HCT116 (cell line): ENCODE data around the gene TMCO6. TPM values are rescaled to one million over a fixed set of nuclear protein-coding genes. Genes with fewer than 3 reads are reported as not detected.

ENCODE experiments used
- ATAC-seq: fragments of 200-7000 bp; cut with Tn5 transposase; 2 replicates; pipeline ENCODE4 v1.9.1; 2020; ENCODE audit warnings: mild to moderate bottlenecking, moderate library complexity
- BruUV-seq: library from RNA; stranded (reverse); fragments of 400-500 nt; replicated peaks from 2 replicates; lab custom pipeline; 2021; lab: Mats Ljungman, UMichigan
- CTCF ChIA-PET: fragments of 300-600 bp; sonication (Branson Sonifier 250); formaldehyde crosslinking; loops from one replicate; lab custom pipeline; 2021; ENCODE audit warnings: antibody characterized with exemption; lab: Charles Lee
- POLR2A ChIA-PET: fragments of 300-600, 350-600 bp; sonication (Branson Sonifier 250); formaldehyde crosslinking; loops from one replicate; lab custom pipeline; 2021; ENCODE audit warnings: antibody characterized with exemption; lab: Charles Lee
- RAD21 ChIA-PET, 2 experiments: fragments of 300-600 bp; sonication (Branson Sonifier 250); formaldehyde crosslinking; loops; one replicate each; lab custom pipeline; 2023; ENCODE audit warnings: low total read pairs in 2 of 2; ENCODE audit not compliant: uncharacterized antibody in 2 of 2, unreplicated experiment in 2 of 2, low non-redundant PET in 1 of 2; lab: Charles Lee
- DNase-seq: peaks from one replicate; pipeline ENCODE4 v3.0.0-alpha.2; 2010; ENCODE audit warnings: low read depth, low spot score
- H2AFZ ChIP-seq: fragments of 200-600 bp; shearing (Covaris generic), sonication (generic); 2 replicates; pipeline ENCODE4 v1.6.1; 2017; ENCODE audit warnings: low read depth, mixed run types, mixed read lengths, antibody characterized with exemption, low read length; ENCODE audit not compliant: poor library complexity, severe bottlenecking
- H3K27ac ChIP-seq: 2 replicates; pipeline ENCODE4 v1.5.1; 2012; ENCODE audit warnings: low read depth, low read length
- H3K27me3 ChIP-seq: fragments of 200-600 bp; sonication (generic); 2 replicates; pipeline ENCODE4 v1.6.1; 2016; ENCODE audit warnings: mixed run types, low read length, mixed read lengths; ENCODE audit not compliant: insufficient read depth
- H3K36me3 ChIP-seq, 2 experiments: fragments of 200-500 bp in 1 of 2; fragments of 200-600 bp in 1 of 2; sonication (Bioruptor generic) in 1 of 2; sonication (generic) in 1 of 2; 2 replicates each; pipeline versions ENCODE4 v1.5.1 to v1.6.1; 2014 to 2016; ENCODE audit warnings: low read length in 2 of 2, inconsistent platforms in 1 of 2, mixed read lengths in 1 of 2, mixed run types in 1 of 2; ENCODE audit not compliant: insufficient read depth in 2 of 2, control insufficient read depth in 1 of 2
- H3K4me1 ChIP-seq, 2 experiments: fragments of 200-600 bp in 1 of 2; sonication (generic) in 1 of 2; 2 replicates each; pipeline versions ENCODE4 v1.5.1 to v1.6.1; 2012 to 2017; ENCODE audit warnings: low read length in 2 of 2, inconsistent platforms in 1 of 2, mild to moderate bottlenecking in 1 of 2, mixed read lengths in 1 of 2, mixed run types in 1 of 2, moderate library complexity in 1 of 2; ENCODE audit not compliant: insufficient read depth in 2 of 2, control insufficient read depth in 1 of 2
- H3K4me2 ChIP-seq: fragments of 200-600 bp; sonication (generic); 2 replicates; pipeline ENCODE4 v1.6.1; 2017; ENCODE audit warnings: mixed run types, low read length, mixed read lengths
- H3K4me3 ChIP-seq, 2 experiments: fragments of 200-600 bp in 1 of 2; sonication (generic) in 1 of 2; replicated peaks in 1 of 2; 2 replicates each; pipeline ENCODE4 v1.5.1; 2011 to 2016; ENCODE audit warnings: low read length in 2 of 2, control low read depth in 1 of 2, low read depth in 1 of 2, mild to moderate bottlenecking in 1 of 2, mixed read lengths in 1 of 2, mixed run types in 1 of 2
- H3K79me2 ChIP-seq: fragments of 200-600 bp; sonication (generic); 2 replicates; pipeline ENCODE4 v1.6.1; 2017; ENCODE audit warnings: mild to moderate bottlenecking, mixed run types, low read length, moderate library complexity, mixed read lengths; ENCODE audit not compliant: insufficient read depth
- H3K9ac ChIP-seq: fragments of 200-600 bp; sonication (generic); 2 replicates; pipeline ENCODE4 v1.6.1; 2016; ENCODE audit warnings: low read length, mixed read lengths
- H3K9me2 ChIP-seq: fragments of 200-600 bp; sonication (generic), shearing (Covaris generic); 2 replicates; pipeline ENCODE4 v1.6.1; 2017; ENCODE audit warnings: mixed run types, mild to moderate bottlenecking, moderate library complexity; ENCODE audit not compliant: insufficient read depth
- H3K9me3 ChIP-seq, 2 experiments: fragments of 200-500 bp in 1 of 2; fragments of 200-600 bp in 1 of 2; sonication (Bioruptor generic) in 1 of 2; sonication (generic) in 1 of 2; 2 replicates each; pipeline ENCODE4 v1.6.1; 2014 to 2017; ENCODE audit warnings: low read length in 2 of 2, mixed read lengths in 2 of 2, inconsistent platforms in 1 of 2, low read depth in 1 of 2, mild to moderate bottlenecking in 1 of 2, mixed run types in 1 of 2, moderate library complexity in 1 of 2; ENCODE audit not compliant: control insufficient read depth in 1 of 2, insufficient read depth in 1 of 2
- H4K20me1 ChIP-seq: fragments of 200-600 bp; sonication (generic), shearing (Covaris generic); 2 replicates; pipeline ENCODE4 v1.6.1; 2017; ENCODE audit warnings: mixed run types, mild to moderate bottlenecking, moderate library complexity; ENCODE audit not compliant: insufficient read depth
- CBX3 ChIP-seq: IDR thresholded peaks from 2 replicates; pipeline ENCODE4 v1.6.1; 2012; ENCODE audit warnings: low read depth
- CEBPB ChIP-seq: IDR thresholded peaks from 2 replicates; pipeline ENCODE4 v1.6.1; 2012; ENCODE audit warnings: low read depth
- EGR1 ChIP-seq: IDR thresholded peaks from 2 replicates; pipeline ENCODE4 v1.6.1; 2012; ENCODE audit warnings: low read depth
- ELF1 ChIP-seq: IDR thresholded peaks from 2 replicates; pipeline ENCODE4 v1.6.1; 2012; ENCODE audit warnings: low read depth, borderline replicate concordance
- EZH2phosphoT487 ChIP-seq: fragments of 200-600 bp; IDR thresholded peaks from 2 replicates; pipeline ENCODE4 v1.6.1; 2018; ENCODE audit warnings: antibody characterized with exemption, borderline replicate concordance
- FOSL1 ChIP-seq: IDR thresholded peaks from 2 replicates; pipeline ENCODE4 v1.6.1; 2012; ENCODE audit warnings: low read depth
- JUND ChIP-seq: IDR thresholded peaks from 2 replicates; pipeline ENCODE4 v1.6.1; 2012
- POLR2A ChIP-seq: IDR thresholded peaks from 2 replicates; pipeline ENCODE4 v1.7.0; 2011; ENCODE audit warnings: borderline replicate concordance; ENCODE audit not compliant: insufficient read depth, insufficient read length; ENCODE audit errors: extremely low read depth
- POLR2AphosphoS5 ChIP-seq: IDR thresholded peaks from 2 replicates; pipeline ENCODE4 v1.6.1; 2011; ENCODE audit warnings: mild to moderate bottlenecking, low read depth, low read length, moderate library complexity
- RAD21 ChIP-seq: IDR thresholded peaks from 2 replicates; pipeline ENCODE4 v1.6.1; 2012; ENCODE audit warnings: low read depth, mild to moderate bottlenecking
- SIN3A ChIP-seq: IDR thresholded peaks from 2 replicates; pipeline ENCODE4 v1.6.1; 2012; ENCODE audit warnings: low read depth
- SP1 ChIP-seq: IDR thresholded peaks from 2 replicates; pipeline ENCODE4 v1.6.1; 2012; ENCODE audit warnings: low read depth
- SRF ChIP-seq: IDR thresholded peaks from 2 replicates; pipeline ENCODE4 v1.6.1; 2012; ENCODE audit warnings: low read depth
- TCF7L2 ChIP-seq: IDR thresholded peaks from 2 replicates; pipeline ENCODE4 v1.7.0; 2011; ENCODE audit warnings: borderline replicate concordance, inconsistent platforms; ENCODE audit not compliant: insufficient read depth, insufficient read length; ENCODE audit errors: extremely low read depth
- YY1 ChIP-seq: IDR thresholded peaks from 2 replicates; pipeline ENCODE4 v1.6.1; 2011; ENCODE audit warnings: low read length, low read depth, moderate library complexity, mild to moderate bottlenecking; ENCODE audit not compliant: insufficient replicate concordance; ENCODE audit errors: extremely low read depth
- ZFX ChIP-seq: fragments of 450-650 bp; IDR thresholded peaks from 2 replicates; pipeline ENCODE4 v1.6.1; 2017
- intact Hi-C: fragments of 100-400 bp; cut with micrococcal nuclease; formaldehyde crosslinking; loops from 2 replicates; pipeline ENCODE4 v1.10.0; 2022
- total RNA-seq: library from RNA; stranded (reverse); gene quantifications from one replicate; pipeline ENCODE4 v1.2.1, GENCODE V29; 2021; ENCODE audit not compliant: unreplicated experiment
- TF ChIP-seq, protein P1 (sequence below), 3 experiments: fragments of 200-600 bp in 1 of 3; sonication (generic) in 1 of 3; IDR thresholded peaks in 2 of 3; conservative IDR thresholded peaks in 1 of 3; 2 replicates each; pipeline ENCODE4 v1.5.1; 2012 to 2017; ENCODE audit warnings: low read depth in 2 of 3, low read length in 2 of 3, antibody characterized with exemption in 1 of 3, borderline replicate concordance in 1 of 3, control low read depth in 1 of 3, mild to moderate bottlenecking in 1 of 3, mixed read lengths in 1 of 3, mixed run types in 1 of 3, moderate library complexity in 1 of 3; ENCODE audit not compliant: insufficient read depth in 1 of 3
- TF ChIP-seq, protein P2 (sequence below): IDR thresholded peaks from 2 replicates; pipeline ENCODE4 v1.6.1; 2012

TMCO6 gene
- total RNA-seq, 1 experiment from 2014 or later, result 28.0 TPM

DNA sequence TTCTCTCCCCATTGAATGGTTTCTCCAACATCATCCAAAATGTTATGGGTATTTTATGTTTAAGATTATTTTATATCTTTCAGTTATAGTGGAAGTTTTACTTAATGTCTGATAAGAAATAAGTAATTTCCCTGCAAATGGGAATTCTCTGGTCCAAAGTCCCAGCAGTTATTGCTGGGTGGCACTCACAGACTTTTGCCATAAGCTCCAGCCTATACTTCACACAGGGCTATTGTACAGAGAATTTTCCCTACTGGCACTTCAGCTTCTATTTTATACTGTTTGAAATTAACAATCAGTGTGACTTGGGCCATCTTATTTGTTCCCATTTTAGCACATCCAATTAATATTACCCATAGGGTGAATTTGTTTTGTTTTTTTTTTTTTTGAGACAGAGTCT is 39.2 kb upstream of the TMCO6 start:
- no TSS peak for BruUV-seq
- no peaks in the 10 kb centered on the region for H4K20me1 ChIP-seq
- H2AFZ ChIP-seq, result no peak overlapping the region
- no peaks in the 10 kb centered on the region for H3K9me3 ChIP-seq
- no peaks in the 10 kb centered on the region for H3K9me2 ChIP-seq
- H3K9ac ChIP-seq, result no peak overlapping the region
- no peaks in the 10 kb centered on the region for H3K27me3 ChIP-seq
- intact Hi-C loops, result no loop called here
- POLR2A ChIA-PET, result no interaction called here
- no peaks in the 10 kb centered on the region for H3K36me3 ChIP-seq
- no peak overlapping the region for H3K4me2 ChIP-seq
- no peaks in the 10 kb centered on the region for H3K4me1 ChIP-seq
- H3K79me2 ChIP-seq, result no peaks in the 10 kb centered on the region
- no peak for DNase-seq
- ATAC-seq, result no peak
- RAD21 ChIA-PET, result no interaction called here
- TF ChIP-seq EGR1 (no peak), CBX3 (no peak), POLR2A (no peak), SRF (no peak), SP1 (no peak), ZFX (no peak), TCF7L2 (no peak), FOSL1 (no peak), YY1 (no peak), CEBPB (no peak), ELF1 (no peak), POLR2AphosphoS5 (no peak), JUND (no peak), SIN3A (no peak), EZH2phosphoT487 (no peak), RAD21 (no peak)
- TF ChIP-seq, protein P1, sequence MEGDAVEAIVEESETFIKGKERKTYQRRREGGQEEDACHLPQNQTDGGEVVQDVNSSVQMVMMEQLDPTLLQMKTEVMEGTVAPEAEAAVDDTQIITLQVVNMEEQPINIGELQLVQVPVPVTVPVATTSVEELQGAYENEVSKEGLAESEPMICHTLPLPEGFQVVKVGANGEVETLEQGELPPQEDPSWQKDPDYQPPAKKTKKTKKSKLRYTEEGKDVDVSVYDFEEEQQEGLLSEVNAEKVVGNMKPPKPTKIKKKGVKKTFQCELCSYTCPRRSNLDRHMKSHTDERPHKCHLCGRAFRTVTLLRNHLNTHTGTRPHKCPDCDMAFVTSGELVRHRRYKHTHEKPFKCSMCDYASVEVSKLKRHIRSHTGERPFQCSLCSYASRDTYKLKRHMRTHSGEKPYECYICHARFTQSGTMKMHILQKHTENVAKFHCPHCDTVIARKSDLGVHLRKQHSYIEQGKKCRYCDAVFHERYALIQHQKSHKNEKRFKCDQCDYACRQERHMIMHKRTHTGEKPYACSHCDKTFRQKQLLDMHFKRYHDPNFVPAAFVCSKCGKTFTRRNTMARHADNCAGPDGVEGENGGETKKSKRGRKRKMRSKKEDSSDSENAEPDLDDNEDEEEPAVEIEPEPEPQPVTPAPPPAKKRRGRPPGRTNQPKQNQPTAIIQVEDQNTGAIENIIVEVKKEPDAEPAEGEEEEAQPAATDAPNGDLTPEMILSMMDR (IDR thresholded peaks at IDR 0.05 in 2 of 3, conservative IDR thresholded peaks at IDR 0.05 in 1 of 3; ENCODE audit: borderline replicate concordance in 1 of 3, insufficient read depth in 1 of 3, low read depth in 2 of 3, low read length in 2 of 3), result no peak
- TF ChIP-seq, protein P2, sequence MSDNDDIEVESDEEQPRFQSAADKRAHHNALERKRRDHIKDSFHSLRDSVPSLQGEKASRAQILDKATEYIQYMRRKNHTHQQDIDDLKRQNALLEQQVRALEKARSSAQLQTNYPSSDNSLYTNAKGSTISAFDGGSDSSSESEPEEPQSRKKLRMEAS, result no peak
- TF ChIP-seq, all 23 proteins: peak for 0
- no peak overlapping the region for H3K27ac ChIP-seq
- CTCF ChIA-PET, result no interaction called here
- H3K4me3 ChIP-seq, result no peak overlapping the region
